Astrocyte (in vitro differentiated cells and primary cell): Measurements from ENCODE around the gene TRIM72. TPM values are rescaled to one million over a fixed set of nuclear protein-coding genes. Genes with fewer than 3 reads are reported as not detected.

ENCODE experiments used
- DNase-seq: peaks from one replicate; pipeline ENCODE4 v3.0.0-alpha.2; 2010; ENCODE audit warnings: low read depth
- FAIRE-seq: peaks from 2 replicates; lab custom pipeline; 2011; peaks lifted over from hg19 to GRCh38; lab: Jason Lieb, UNC
- H2AFZ ChIP-seq: 2 replicates; pipeline ENCODE4 v1.6.0; 2012; ENCODE audit warnings: low read depth, low read length, inconsistent platforms
- H3K27ac ChIP-seq: 2 replicates; pipeline ENCODE4 v1.5.1; 2011; ENCODE audit warnings: low read depth, low read length, inconsistent platforms
- H3K27me3 ChIP-seq: 2 replicates; pipeline ENCODE4 v1.6.0; 2011; ENCODE audit warnings: low read length, inconsistent platforms; ENCODE audit not compliant: insufficient read depth
- H3K36me3 ChIP-seq: 2 replicates; pipeline ENCODE4 v1.5.1; 2011; ENCODE audit warnings: low read length, inconsistent platforms; ENCODE audit not compliant: insufficient read depth
- H3K4me1 ChIP-seq: 2 replicates; pipeline ENCODE4 v1.5.1; 2011; ENCODE audit warnings: low read length, inconsistent platforms; ENCODE audit not compliant: insufficient read depth
- H3K4me2 ChIP-seq: 2 replicates; pipeline ENCODE4 v1.6.0; 2012; ENCODE audit warnings: low read length, inconsistent platforms
- H3K4me3 ChIP-seq: 2 replicates; pipeline ENCODE4 v1.5.1; 2011; ENCODE audit warnings: low read depth, mild to moderate bottlenecking, low read length, inconsistent platforms; ENCODE audit not compliant: insufficient read depth
- H3K79me2 ChIP-seq: 2 replicates; pipeline ENCODE4 v1.6.0; 2012; ENCODE audit warnings: mild to moderate bottlenecking, low read length, inconsistent platforms; ENCODE audit not compliant: insufficient read depth
- H3K9ac ChIP-seq: 2 replicates; pipeline ENCODE4 v1.6.0; 2012; ENCODE audit warnings: mild to moderate bottlenecking, low read length, inconsistent platforms
- H3K9me3 ChIP-seq: 2 replicates; pipeline ENCODE4 v1.5.1; 2012; ENCODE audit warnings: low read depth, mild to moderate bottlenecking, low read length, inconsistent platforms; ENCODE audit not compliant: insufficient read depth
- H4K20me1 ChIP-seq: 2 replicates; pipeline ENCODE4 v1.6.0; 2012; ENCODE audit warnings: low read length, inconsistent platforms; ENCODE audit not compliant: insufficient read depth
- H3K27ac Mint-ChIP-seq: one replicate; pipeline ENCODE4 v1.8.0; 2021; ENCODE audit warnings: mild to moderate bottlenecking, mixed read lengths; ENCODE audit not compliant: unreplicated experiment
- H3K27me3 Mint-ChIP-seq: one replicate; pipeline ENCODE4 v1.8.0; 2021; ENCODE audit warnings: low read depth, mixed read lengths; ENCODE audit not compliant: unreplicated experiment
- H3K36me3 Mint-ChIP-seq: one replicate; pipeline ENCODE4 v1.8.0; 2021; ENCODE audit warnings: low read depth, mixed read lengths; ENCODE audit not compliant: unreplicated experiment
- H3K4me1 Mint-ChIP-seq: one replicate; pipeline ENCODE4 v1.8.0; 2021; ENCODE audit warnings: low read depth, mixed read lengths; ENCODE audit not compliant: unreplicated experiment
- H3K4me3 Mint-ChIP-seq: one replicate; pipeline ENCODE4 v1.8.0; 2021; ENCODE audit warnings: mild to moderate bottlenecking, moderate library complexity, mixed read lengths; ENCODE audit not compliant: unreplicated experiment
- H3K9me3 Mint-ChIP-seq: one replicate; pipeline ENCODE4 v1.8.0; 2021; ENCODE audit warnings: mild to moderate bottlenecking, mixed read lengths; ENCODE audit not compliant: unreplicated experiment
- CTCF ChIP-seq: IDR thresholded peaks from 2 replicates; pipeline ENCODE4 v1.5.1; 2011; ENCODE audit warnings: low read depth, mild to moderate bottlenecking, inconsistent platforms, low read length, moderate library complexity; ENCODE audit not compliant: insufficient read depth
- EZH2 ChIP-seq: IDR thresholded peaks from 2 replicates; pipeline ENCODE4 v1.6.1; 2012; ENCODE audit warnings: mild to moderate bottlenecking, low read length, inconsistent platforms; ENCODE audit not compliant: insufficient read depth
- total RNA-seq: library from RNA; stranded (reverse); gene quantifications from 2 replicates; pipeline ENCODE4 v1.2.1, GENCODE V29; 2021

Gene TRIM72
- total RNA-seq, 1 donor from 2014 or later, result not detected

- H3K27me3 Mint-ChIP-seq, result no peaks in the 10 kb centered on the region
- Histone ChIP-seq H3K4me1 (peaks cover 5% of the 10 kb centered on the region), H3K9ac (no peak overlapping the region), H3K4me2 (no peak overlapping the region), H3K4me3 (no peak overlapping the region), H3K36me3 (peaks cover 50% of the 10 kb centered on the region), H4K20me1 (peaks cover 91% of the 10 kb centered on the region), H2AFZ (no peak overlapping the region), H3K9me3 (no peaks in the 10 kb centered on the region), H3K79me2 (peaks cover 23% of the 10 kb centered on the region), H3K27ac (no peak overlapping the region), H3K27me3 (no peaks in the 10 kb centered on the region)
- no peak for TF ChIP-seq EZH2
- TF ChIP-seq CTCF, result no peak
- H3K27ac Mint-ChIP-seq, result no peak overlapping the region
- FAIRE-seq (no peak), DNase-seq (no peak)
- H3K4me1 Mint-ChIP-seq, result peaks cover 6% of the 10 kb centered on the region
- no peak overlapping the region for H3K4me3 Mint-ChIP-seq
- peaks cover 29% of the 10 kb centered on the region for H3K36me3 Mint-ChIP-seq
- H3K9me3 Mint-ChIP-seq, result no peaks in the 10 kb centered on the region
Measured at GRCh38 chr16:31196324-31197088, 17.4 kb upstream of the TRIM72 start.

- H3K27me3 Mint-ChIP-seq, result no peaks in the 10 kb centered on the region
- FAIRE-seq, result no peak
- no peaks in the 10 kb centered on the region for H3K9me3 ChIP-seq
- H3K27ac ChIP-seq, result no peak overlapping the region
- peaks cover 32% of the 10 kb centered on the region for H3K36me3 ChIP-seq
- H3K4me1 Mint-ChIP-seq, result peaks cover 11% of the 10 kb centered on the region
- H3K9ac ChIP-seq, result no peak overlapping the region
- H4K20me1 ChIP-seq, result peaks cover 75% of the 10 kb centered on the region
- peaks cover 14% of the 10 kb centered on the region for H3K79me2 ChIP-seq
- no peak for DNase-seq
- H3K36me3 Mint-ChIP-seq, result peaks cover 25% of the 10 kb centered on the region
- no peaks in the 10 kb centered on the region for H3K9me3 Mint-ChIP-seq
- H2AFZ ChIP-seq, result no peak overlapping the region
- peaks cover 7% of the 10 kb centered on the region for H3K4me1 ChIP-seq
- H3K4me3 ChIP-seq, result no peak overlapping the region
- no peaks in the 10 kb centered on the region for H3K27me3 ChIP-seq
- TF ChIP-seq EZH2 (no peak), CTCF (no peak)
- no peak overlapping the region for H3K4me2 ChIP-seq
- no peak overlapping the region for H3K4me3 Mint-ChIP-seq
- no peak overlapping the region for H3K27ac Mint-ChIP-seq
Measured at GRCh38 chr16:31198207-31198882, 15.6 kb upstream of the TRIM72 start.
